GM12864 (cell line): Measurements from ENCODE around the gene ZFPM1.

Source experiments
- DNase-seq: peaks from one replicate; pipeline ENCODE4 v3.0.0-alpha.2; 2011; ENCODE audit warnings: low read depth
- H3K4me3 ChIP-seq: 2 replicates; pipeline ENCODE4 v1.5.1; 2011; ENCODE audit warnings: mild to moderate bottlenecking, low read depth, low read length, control low read depth
- CTCF ChIP-seq: IDR thresholded peaks from 2 replicates; pipeline ENCODE4 v1.5.1; 2011; ENCODE audit warnings: low read depth, mild to moderate bottlenecking, moderate library complexity, low read length, control low read depth, inconsistent platforms; ENCODE audit errors: missing control alignments

ZFPM1 gene

GRCh38 chr16:88455610-88456355, 2.7 kb downstream of the ZFPM1 start:
- peak; percentile 39 for DNase-seq

GRCh38 chr16:88456356-88457292, 3.5 kb downstream of the ZFPM1 start:
- no peak for DNase-seq
- no peak for TF ChIP-seq CTCF
- H3K4me3 ChIP-seq = peak overlapping the region; percentile 53; the same call in 1 of the 2 replicates

More at GRCh38 chr16:88455610-88456355, 2.7 kb downstream of the ZFPM1 start:
- peak overlapping the region; percentile 53 for H3K4me3 ChIP-seq
- no peak for TF ChIP-seq CTCF

GRCh38 chr16:88458039-88458772, 5.1 kb downstream of the ZFPM1 start:
- DNase-seq = no peak
- H3K4me3 ChIP-seq = no peak overlapping the region
- TF ChIP-seq CTCF = no peak

GRCh38 chr16:88458773-88459235, 5.7 kb downstream of the ZFPM1 start:
- H3K4me3 ChIP-seq = no peak overlapping the region
- TF ChIP-seq CTCF = no peak
- no peak for DNase-seq

GRCh38 chr16:88459366-88460073, 6.4 kb downstream of the ZFPM1 start:
- no peak for TF ChIP-seq CTCF
- no peak overlapping the region for H3K4me3 ChIP-seq
- DNase-seq = no peak
